OCI-LY7 (cell line): ENCODE data around the gene PLEKHA5. TPM values are rescaled to one million over a fixed set of nuclear protein-coding genes. Genes with fewer than 3 reads are reported as not detected.

ENCODE experiments used
- BruUV-seq: library from RNA; stranded (reverse); fragments of 400-500 nt; replicated peaks from 2 replicates; lab custom pipeline; 2021; lab: Mats Ljungman, UMichigan
- CTCF ChIA-PET: fragments of 300-600 bp; sonication (Branson Sonifier 250); formaldehyde crosslinking; loops from one replicate; lab custom pipeline; 2022; ENCODE audit warnings: antibody characterized with exemption; ENCODE audit not compliant: unreplicated experiment; lab: Charles Lee
- POLR2A ChIA-PET: fragments of 300-600 bp; sonication (Branson Sonifier 250); formaldehyde crosslinking; loops from one replicate; lab custom pipeline; 2022; ENCODE audit warnings: antibody characterized with exemption; lab: Charles Lee
- DNase-seq: peaks from one replicate; pipeline ENCODE4 v3.0.0-alpha.2; 2015; ENCODE audit warnings: low spot score
- H2AFZ ChIP-seq: fragments of 200-600 bp; sonication (generic), shearing (Covaris generic); 2 replicates; pipeline ENCODE4 v1.6.1; 2014; ENCODE audit warnings: mild to moderate bottlenecking, antibody characterized with exemption, low read length, moderate library complexity
- H3K27ac ChIP-seq: fragments of 200-600 bp; sonication (generic); 2 replicates; pipeline ENCODE4 v1.5.1; 2014; ENCODE audit warnings: mixed run types, low read depth, mild to moderate bottlenecking, moderate library complexity, low read length, inconsistent platforms; ENCODE audit not compliant: poor library complexity, severe bottlenecking
- H3K36me3 ChIP-seq: fragments of 200-600 bp; sonication (generic); 2 replicates; pipeline ENCODE4 v1.6.1; 2014; ENCODE audit warnings: mild to moderate bottlenecking, antibody characterized with exemption, low read length, moderate library complexity, mixed read lengths; ENCODE audit not compliant: insufficient read depth
- H3K4me1 ChIP-seq: fragments of 200-600 bp; sonication (generic); 2 replicates; pipeline ENCODE4 v1.5.1; 2014; ENCODE audit warnings: mild to moderate bottlenecking, low read length; ENCODE audit not compliant: insufficient read depth, poor library complexity, severe bottlenecking
- H3K4me2 ChIP-seq: fragments of 200-600 bp; sonication (generic); 2 replicates; pipeline ENCODE4 v1.6.1; 2014; ENCODE audit warnings: mild to moderate bottlenecking, low read length
- H3K4me3 ChIP-seq: fragments of 200-600 bp; sonication (generic); 2 replicates; pipeline ENCODE4 v1.5.1; 2014; ENCODE audit warnings: mild to moderate bottlenecking, low read depth, low read length; ENCODE audit not compliant: poor library complexity, severe bottlenecking
- H3K79me2 ChIP-seq: fragments of 200-600 bp; sonication (generic); 2 replicates; pipeline ENCODE4 v1.6.1; 2016; ENCODE audit warnings: low read depth, mild to moderate bottlenecking, low read length, moderate library complexity, mixed read lengths; ENCODE audit not compliant: insufficient read depth
- H3K9me2 ChIP-seq: fragments of 200-600 bp; sonication (generic); 2 replicates; pipeline ENCODE4 v1.6.1; 2016; ENCODE audit warnings: mild to moderate bottlenecking, low read length, mixed read lengths; ENCODE audit not compliant: insufficient read depth
- H3K9me3 ChIP-seq: fragments of 200-600 bp; sonication (generic); 2 replicates; pipeline ENCODE4 v1.6.1; 2014; ENCODE audit warnings: mild to moderate bottlenecking, mixed run types, low read length, mixed read lengths
- H4K20me1 ChIP-seq: fragments of 200-600 bp; sonication (generic); 2 replicates; pipeline ENCODE4 v1.6.1; 2014; ENCODE audit warnings: mild to moderate bottlenecking, antibody characterized with exemption, low read length, moderate library complexity, mixed read lengths; ENCODE audit not compliant: insufficient read depth
- EZH2phosphoT487 ChIP-seq: fragments of 200-600 bp; sonication (generic); IDR thresholded peaks from 2 replicates; pipeline ENCODE4 v1.6.1; 2018; ENCODE audit warnings: low read depth, borderline replicate concordance, mild to moderate bottlenecking, mixed run types, antibody characterized with exemption, low read length, moderate library complexity, mixed read lengths
- intact Hi-C: fragments of 100-400 bp; cut with micrococcal nuclease; formaldehyde crosslinking; loops from one replicate; pipeline ENCODE4 v1.10.0; 2022; ENCODE audit not compliant: unreplicated experiment
- total RNA-seq, 2 experiments: library from RNA; depleted of rRNA in 1 of 2; stranded (reverse); fragments of >200 nt in 1 of 2; shearing (Covaris generic) in 1 of 2; gene quantifications; 2 replicates each; pipeline ENCODE4 v1.2.3, GENCODE V29; 2014 to 2022
- TF ChIP-seq, protein P1 (sequence below): fragments of 200-600 bp; sonication (generic); conservative IDR thresholded peaks from 2 replicates; pipeline ENCODE4 v1.5.1; 2014; ENCODE audit warnings: mild to moderate bottlenecking, antibody characterized with exemption, low read length, moderate library complexity, mixed read lengths

Gene PLEKHA5
- total RNA-seq, 2 experiments from 2014 or later: 2.7 TPM; not detected in 1

DNA sequence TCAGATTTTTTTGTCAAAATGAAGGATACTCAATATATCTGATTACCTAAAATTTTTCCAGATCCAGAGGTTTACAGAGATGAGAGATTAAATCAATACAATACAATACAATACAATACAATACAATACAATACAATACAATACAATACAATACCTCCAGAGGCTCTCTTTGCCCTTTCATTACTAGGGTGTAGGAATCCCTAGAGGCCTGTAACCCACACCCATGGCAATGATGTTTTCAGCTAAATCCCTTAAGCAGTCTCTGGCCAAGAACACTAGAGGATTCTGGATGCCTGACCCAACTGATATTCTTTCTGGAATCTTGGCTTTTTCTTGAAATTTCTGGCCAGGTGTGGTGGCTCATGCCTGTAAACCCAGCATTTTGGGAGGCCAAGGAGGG is 286.0 kb downstream of the PLEKHA5 start:
- Histone ChIP-seq H3K36me3 (no peaks in the 10 kb centered on the region), H3K79me2 (no peaks in the 10 kb centered on the region), H2AFZ (no peak overlapping the region), H3K4me2 (no peak overlapping the region), H4K20me1 (no peaks in the 10 kb centered on the region), H3K4me3 (no peak overlapping the region), H3K9me2 (no peaks in the 10 kb centered on the region), H3K4me1 (no peaks in the 10 kb centered on the region), H3K9me3 (no peaks in the 10 kb centered on the region), H3K27ac (no peak overlapping the region)
- intact Hi-C loops: no loop called here
- no peak for DNase-seq
- BruUV-seq: no TSS peak
- CTCF ChIA-PET: no interaction called here
- POLR2A ChIA-PET: interaction anchor here (0.5 to 1.6 kb wide), 3 partner anchors 11 to 186 kb away, joined by 3 to 5 read pairs (median 3); no protein-coding TSS in a partner anchor
- no peak for TF ChIP-seq EZH2phosphoT487
- TF ChIP-seq, protein P1, sequence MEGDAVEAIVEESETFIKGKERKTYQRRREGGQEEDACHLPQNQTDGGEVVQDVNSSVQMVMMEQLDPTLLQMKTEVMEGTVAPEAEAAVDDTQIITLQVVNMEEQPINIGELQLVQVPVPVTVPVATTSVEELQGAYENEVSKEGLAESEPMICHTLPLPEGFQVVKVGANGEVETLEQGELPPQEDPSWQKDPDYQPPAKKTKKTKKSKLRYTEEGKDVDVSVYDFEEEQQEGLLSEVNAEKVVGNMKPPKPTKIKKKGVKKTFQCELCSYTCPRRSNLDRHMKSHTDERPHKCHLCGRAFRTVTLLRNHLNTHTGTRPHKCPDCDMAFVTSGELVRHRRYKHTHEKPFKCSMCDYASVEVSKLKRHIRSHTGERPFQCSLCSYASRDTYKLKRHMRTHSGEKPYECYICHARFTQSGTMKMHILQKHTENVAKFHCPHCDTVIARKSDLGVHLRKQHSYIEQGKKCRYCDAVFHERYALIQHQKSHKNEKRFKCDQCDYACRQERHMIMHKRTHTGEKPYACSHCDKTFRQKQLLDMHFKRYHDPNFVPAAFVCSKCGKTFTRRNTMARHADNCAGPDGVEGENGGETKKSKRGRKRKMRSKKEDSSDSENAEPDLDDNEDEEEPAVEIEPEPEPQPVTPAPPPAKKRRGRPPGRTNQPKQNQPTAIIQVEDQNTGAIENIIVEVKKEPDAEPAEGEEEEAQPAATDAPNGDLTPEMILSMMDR: no peak

DNA sequence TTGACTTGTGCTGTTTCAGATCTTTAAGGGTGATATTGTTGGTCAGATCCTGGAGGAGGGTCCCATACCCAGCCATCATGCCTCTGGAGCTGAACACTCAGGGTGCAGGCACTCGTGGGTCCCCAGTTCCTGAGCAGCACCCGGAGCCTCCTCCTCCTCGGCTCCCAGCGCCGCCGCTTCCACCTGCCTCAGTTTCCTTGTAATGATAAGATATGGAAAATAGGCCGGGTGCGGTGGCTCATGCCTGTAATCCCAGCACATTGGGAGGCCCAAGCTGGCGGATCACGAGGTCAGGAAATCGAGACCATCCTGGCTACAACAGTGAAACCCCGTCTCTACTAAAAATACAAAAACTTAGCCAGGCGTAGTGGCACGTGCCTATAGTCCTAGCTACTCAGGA is 289.6 kb downstream of the PLEKHA5 start:
- Histone ChIP-seq H3K36me3 (no peaks in the 10 kb centered on the region), H3K79me2 (no peaks in the 10 kb centered on the region), H3K4me2 (no peak overlapping the region), H2AFZ (no peak overlapping the region), H3K4me3 (no peak overlapping the region), H3K9me3 (no peaks in the 10 kb centered on the region), H3K9me2 (no peaks in the 10 kb centered on the region), H3K27ac (no peak overlapping the region), H3K4me1 (peaks cover 9% of the 10 kb centered on the region), H4K20me1 (no peaks in the 10 kb centered on the region)
- ChIA-PET POLR2A (no interaction called here), CTCF (no interaction called here)
- no peak for TF ChIP-seq EZH2phosphoT487
- TF ChIP-seq, protein P1: no peak
- no peak for DNase-seq
- intact Hi-C loops: no loop called here
- BruUV-seq: no TSS peak

DNA sequence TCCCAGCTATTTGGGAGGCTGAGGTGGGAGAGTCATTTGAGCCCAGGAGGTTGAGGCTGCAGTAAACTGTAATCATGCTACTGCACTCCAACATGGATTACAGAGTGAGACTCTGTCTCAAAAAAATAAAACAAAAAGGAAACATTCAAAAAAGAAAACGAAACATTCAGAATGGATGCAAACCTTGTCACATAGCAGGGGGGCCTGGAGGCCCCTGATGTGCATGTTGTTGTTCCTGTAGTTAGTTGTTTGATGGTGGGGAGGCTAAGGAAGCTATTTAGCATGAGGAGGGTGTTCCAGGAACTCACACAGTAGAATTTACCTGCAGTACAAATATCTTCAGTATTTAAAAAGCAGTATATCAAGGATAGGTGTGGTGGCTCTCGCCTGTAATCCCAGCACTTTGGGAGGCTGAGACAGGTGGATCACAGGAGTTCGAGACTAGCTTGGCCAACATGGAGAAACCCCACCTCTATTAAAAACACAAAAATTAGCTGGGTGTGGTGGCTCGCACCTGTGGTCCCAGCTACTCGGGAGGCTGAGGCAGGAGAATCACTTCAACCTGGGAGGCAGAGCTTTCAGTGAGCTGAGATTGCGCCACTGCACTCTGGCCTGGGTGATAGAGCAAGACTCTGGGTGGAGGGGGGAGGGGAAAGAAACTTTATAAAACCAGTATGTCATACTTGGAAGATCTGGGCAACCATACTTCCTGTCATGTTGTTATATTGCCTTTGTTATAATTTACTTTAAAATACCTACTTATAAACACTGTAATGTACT is 292.2 kb downstream of the PLEKHA5 start:
- H3K9me2 ChIP-seq: no peaks in the 10 kb centered on the region
- ChIA-PET CTCF (no interaction called here), POLR2A (no interaction called here)
- H3K4me2 ChIP-seq: no peak overlapping the region
- peaks cover 9% of the 10 kb centered on the region for H3K4me1 ChIP-seq
- H3K79me2 ChIP-seq: no peaks in the 10 kb centered on the region
- DNase-seq: no peak
- H2AFZ ChIP-seq: peak overlapping the region; percentile 27; the same call in 1 of the 2 replicates
- no peak overlapping the region for H3K4me3 ChIP-seq
- BruUV-seq: no TSS peak
- no peaks in the 10 kb centered on the region for H4K20me1 ChIP-seq
- intact Hi-C loops: no loop called here
- H3K9me3 ChIP-seq: no peaks in the 10 kb centered on the region
- H3K27ac ChIP-seq: no peak overlapping the region
- TF ChIP-seq EZH2phosphoT487: no peak
- TF ChIP-seq, protein P1: no peak
- no peaks in the 10 kb centered on the region for H3K36me3 ChIP-seq
